Subcutaneous abdominal adipose tissue (tissue), 5 donors: ENCODE results near the gene ZFHX2.
A peak's percentile ranks its signal among the peaks of the same experiment; 100 is the strongest.

Experiments
- H3K27ac ChIP-seq: one replicate; pipeline ENCODE4 v1.7.0; 2013; ENCODE audit warnings: low read depth, mild to moderate bottlenecking, inconsistent platforms, low read length, moderate library complexity
- H3K27me3 ChIP-seq, 5 donors: one replicate each; pipeline ENCODE4 v1.7.0; 2013; ENCODE audit warnings: low read length in 5 of 5, inconsistent platforms in 1 of 5; ENCODE audit not compliant: control insufficient read depth in 5 of 5, insufficient read depth in 4 of 5
- H3K36me3 ChIP-seq, 5 donors: one replicate each; pipeline ENCODE4 v1.7.0; 2013; ENCODE audit warnings: low read length in 5 of 5; ENCODE audit not compliant: control insufficient read depth in 5 of 5, insufficient read depth in 5 of 5
- H3K4me1 ChIP-seq, 5 donors: one replicate each; pipeline ENCODE4 v1.7.0; 2013; ENCODE audit warnings: low read length in 5 of 5, mild to moderate bottlenecking in 3 of 5, moderate library complexity in 1 of 5; ENCODE audit not compliant: control insufficient read depth in 5 of 5, insufficient read depth in 5 of 5
- H3K4me3 ChIP-seq, 5 donors: one replicate each; pipeline ENCODE4 v1.7.0; 2013; ENCODE audit warnings: low read length in 5 of 5, low read depth in 1 of 5
- H3K9ac ChIP-seq, 5 donors: one replicate each; pipeline ENCODE4 v1.7.0; 2013; ENCODE audit warnings: low read length in 5 of 5, mild to moderate bottlenecking in 4 of 5, moderate library complexity in 3 of 5
- H3K9me3 ChIP-seq, 5 donors: one replicate each; pipeline ENCODE4 v1.7.0; 2013; ENCODE audit warnings: low read length in 5 of 5; ENCODE audit not compliant: control insufficient read depth in 5 of 5
- donor health status: healthy.
- donor health status: healthy.
- donor health status: healthy.
- donor health status: healthy.
- donor health status: healthy.

Gene ZFHX2

DNA sequence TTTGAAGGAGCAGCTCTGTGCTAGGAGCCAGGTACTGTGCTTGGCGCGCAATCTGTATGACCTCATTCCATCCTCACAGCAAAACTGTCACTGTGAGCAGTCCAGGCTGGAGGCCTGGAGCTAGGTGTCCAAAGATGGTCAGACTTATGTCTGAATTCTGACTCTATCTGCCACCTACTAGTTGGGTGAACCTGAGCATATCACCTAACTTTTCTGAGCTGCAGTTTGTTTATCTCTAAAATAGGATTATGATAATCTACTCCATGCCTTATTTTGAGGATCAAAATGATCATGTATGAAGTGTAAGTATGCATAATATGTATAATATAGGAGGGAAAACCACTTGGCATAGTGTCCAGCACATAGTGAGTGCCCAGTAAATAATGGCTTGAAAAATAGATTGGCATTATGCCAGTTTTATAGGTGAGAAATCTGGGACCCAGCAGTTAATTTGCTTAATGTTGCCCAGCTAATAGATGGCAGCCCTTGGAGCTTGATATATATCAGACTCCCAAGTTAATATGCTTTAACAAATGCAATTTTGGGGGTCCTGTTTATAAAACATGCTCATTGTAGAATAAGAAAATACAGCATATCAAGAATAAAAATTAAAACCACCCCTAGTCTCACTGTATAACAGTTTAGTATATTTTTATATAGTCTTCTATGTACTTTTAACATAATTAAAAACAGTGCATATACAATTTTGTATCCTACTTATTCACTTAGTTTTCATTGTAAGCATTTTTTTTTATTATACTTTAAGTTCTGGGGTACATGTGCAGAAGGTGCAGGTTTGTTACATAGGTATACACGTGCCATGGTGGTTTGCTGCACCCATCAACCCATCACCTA, 31.6 kb upstream of the ZFHX2 start:
- H3K4me1 ChIP-seq, result no peaks in the 10 kb centered on the region
- H3K4me3 ChIP-seq, result no peak overlapping the region
- H3K27me3 ChIP-seq, result peaks cover 4 to 20% (median 19%) of the 10 kb centered on the region in 5 donors
- H3K9me3 ChIP-seq, result no peaks in the 10 kb centered on the region
- H3K36me3 ChIP-seq, result no peaks in the 10 kb centered on the region
- no peak overlapping the region for H3K9ac ChIP-seq
- no peak overlapping the region for H3K27ac ChIP-seq

GRCh38 chr14:23580948-23581281, 29.4 kb upstream of the ZFHX2 start:
- Histone ChIP-seq H3K9me3 (no peaks in the 10 kb centered on the region), H3K4me3 (no peak overlapping the region), H3K27me3 (peaks cover 21 to 40% (median 32%) of the 10 kb centered on the region in 5 donors), H3K4me1 (peaks cover 0 to 14% (median 6%) of the 10 kb centered on the region in 5 donors), H3K27ac (no peak overlapping the region), H3K36me3 (no peaks in the 10 kb centered on the region), H3K9ac (no peak overlapping the region)

GRCh38 chr14:23580152-23580926, 28.8 kb upstream of the ZFHX2 start:
- H3K9me3 ChIP-seq, result no peaks in the 10 kb centered on the region
- no peak overlapping the region for H3K4me3 ChIP-seq
- peaks cover 0 to 14% (median 6%) of the 10 kb centered on the region in 5 donors for H3K4me1 ChIP-seq
- no peak overlapping the region for H3K9ac ChIP-seq
- H3K27me3 ChIP-seq, result peaks cover 26 to 46% (median 37%) of the 10 kb centered on the region in 5 donors
- no peaks in the 10 kb centered on the region for H3K36me3 ChIP-seq
- no peak overlapping the region for H3K27ac ChIP-seq

DNA sequence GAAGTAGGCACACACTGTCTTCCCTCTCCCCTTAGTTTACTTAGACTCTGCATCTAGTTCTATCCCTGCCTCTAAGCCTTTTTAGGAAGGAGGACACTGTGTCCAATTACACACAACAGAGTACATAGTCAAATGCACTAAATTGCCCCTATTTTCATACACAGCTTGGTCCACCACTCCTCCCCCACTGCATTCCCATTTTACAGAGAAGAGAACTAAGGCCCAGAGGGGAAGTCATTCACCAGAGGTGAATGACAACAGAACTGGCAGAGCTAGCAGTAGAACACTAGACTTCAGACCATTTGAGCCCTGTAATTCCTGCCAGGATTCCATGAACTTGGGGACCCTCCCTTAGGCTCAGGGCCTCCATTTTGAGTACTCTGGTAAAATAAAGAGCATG, 28.2 kb upstream of the ZFHX2 start:
- no peak overlapping the region for H3K9ac ChIP-seq
- H3K27ac ChIP-seq, result no peak overlapping the region
- peaks cover 28 to 52% (median 43%) of the 10 kb centered on the region in 5 donors for H3K27me3 ChIP-seq
- no peak overlapping the region for H3K4me3 ChIP-seq
- peaks cover 0 to 14% (median 6%) of the 10 kb centered on the region in 5 donors for H3K4me1 ChIP-seq
- no peaks in the 10 kb centered on the region for H3K36me3 ChIP-seq
- no peaks in the 10 kb centered on the region for H3K9me3 ChIP-seq

GRCh38 chr14:23579311-23579630, 27.7 kb upstream of the ZFHX2 start:
- no peak overlapping the region for H3K27ac ChIP-seq
- no peak overlapping the region for H3K9ac ChIP-seq
- no peaks in the 10 kb centered on the region for H3K9me3 ChIP-seq
- no peaks in the 10 kb centered on the region for H3K36me3 ChIP-seq
- peaks cover 28 to 52% (median 44%) of the 10 kb centered on the region in 5 donors for H3K27me3 ChIP-seq
- H3K4me3 ChIP-seq, result no peak overlapping the region
- peaks cover 0 to 14% (median 6%) of the 10 kb centered on the region in 5 donors for H3K4me1 ChIP-seq

GRCh38 chr14:23578560-23579310, 27.2 kb upstream of the ZFHX2 start, which contains the start of gene JPH4:
JPH4 (minus strand) TSS chr14:23578790; CDS start chr14:23577453, 1,337 bp downstream.
- no peaks in the 10 kb centered on the region for H3K36me3 ChIP-seq
- no peak within 1 kb of the TSS for H3K9ac ChIP-seq
- no peak within 1 kb of the TSS for H3K4me3 ChIP-seq
- no peak within 1 kb of the TSS for H3K27ac ChIP-seq
- H3K27me3 ChIP-seq, result peaks cover 28 to 52% (median 44%) of the 10 kb centered on the region in 5 donors
- no peaks in the 10 kb centered on the region for H3K9me3 ChIP-seq
- peaks cover 0 to 14% (median 6%) of the 10 kb centered on the region in 5 donors for H3K4me1 ChIP-seq

DNA sequence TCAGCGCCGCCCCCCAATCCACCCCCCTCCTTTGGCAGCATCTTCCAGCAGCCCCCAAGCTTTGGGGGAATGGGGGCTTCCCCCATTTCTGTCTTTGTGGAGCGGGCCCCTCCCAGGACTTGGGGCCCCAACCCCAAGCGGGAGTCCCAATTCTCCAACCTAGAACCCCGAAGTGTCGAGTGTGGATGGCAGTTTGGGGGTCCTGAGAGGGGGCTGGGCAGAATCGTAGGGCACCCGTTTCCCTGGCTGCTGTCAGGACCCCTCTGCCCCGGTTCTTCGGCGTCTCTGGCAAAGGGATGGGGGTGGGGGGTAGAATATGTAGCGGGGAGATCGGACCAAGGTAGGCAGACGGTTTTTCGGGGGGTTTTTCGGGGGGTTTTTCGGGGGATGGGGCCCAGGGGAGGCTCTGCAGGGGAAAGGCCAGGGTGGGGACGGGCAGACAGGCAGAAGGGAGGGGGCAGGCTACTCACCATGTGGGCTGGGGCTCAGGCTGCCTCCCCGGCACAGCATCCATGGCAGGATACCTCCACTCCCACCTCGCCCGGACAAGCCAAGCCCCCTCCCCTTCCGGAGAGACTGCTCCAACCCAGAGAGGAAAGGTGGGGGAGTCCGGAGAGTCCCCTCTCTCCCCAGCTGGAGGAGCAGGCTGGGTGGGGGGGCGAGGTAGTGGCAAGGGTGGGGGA, 26.3 kb upstream of the ZFHX2 start:
- H3K27ac ChIP-seq, result no peak overlapping the region
- H3K4me3 ChIP-seq, result no peak overlapping the region
- peaks cover 0 to 19% (median 6%) of the 10 kb centered on the region in 5 donors for H3K4me1 ChIP-seq
- no peaks in the 10 kb centered on the region for H3K36me3 ChIP-seq
- peaks cover 31 to 55% (median 43%) of the 10 kb centered on the region in 5 donors for H3K27me3 ChIP-seq
- no peak overlapping the region for H3K9ac ChIP-seq
- no peaks in the 10 kb centered on the region for H3K9me3 ChIP-seq

GRCh38 chr14:23577004-23577681, 25.6 kb upstream of the ZFHX2 start:
- no peaks in the 10 kb centered on the region for H3K9me3 ChIP-seq
- peaks cover 0 to 25% (median 6%) of the 10 kb centered on the region in 5 donors for H3K4me1 ChIP-seq
- H3K4me3 ChIP-seq, result peak overlapping the region in 3 of 5 donors; percentile 22 to 53 (median 52)
- no peak overlapping the region for H3K27ac ChIP-seq
- H3K36me3 ChIP-seq, result no peaks in the 10 kb centered on the region
- no peak overlapping the region for H3K9ac ChIP-seq
- H3K27me3 ChIP-seq, result peaks cover 31 to 59% (median 36%) of the 10 kb centered on the region in 5 donors

DNA sequence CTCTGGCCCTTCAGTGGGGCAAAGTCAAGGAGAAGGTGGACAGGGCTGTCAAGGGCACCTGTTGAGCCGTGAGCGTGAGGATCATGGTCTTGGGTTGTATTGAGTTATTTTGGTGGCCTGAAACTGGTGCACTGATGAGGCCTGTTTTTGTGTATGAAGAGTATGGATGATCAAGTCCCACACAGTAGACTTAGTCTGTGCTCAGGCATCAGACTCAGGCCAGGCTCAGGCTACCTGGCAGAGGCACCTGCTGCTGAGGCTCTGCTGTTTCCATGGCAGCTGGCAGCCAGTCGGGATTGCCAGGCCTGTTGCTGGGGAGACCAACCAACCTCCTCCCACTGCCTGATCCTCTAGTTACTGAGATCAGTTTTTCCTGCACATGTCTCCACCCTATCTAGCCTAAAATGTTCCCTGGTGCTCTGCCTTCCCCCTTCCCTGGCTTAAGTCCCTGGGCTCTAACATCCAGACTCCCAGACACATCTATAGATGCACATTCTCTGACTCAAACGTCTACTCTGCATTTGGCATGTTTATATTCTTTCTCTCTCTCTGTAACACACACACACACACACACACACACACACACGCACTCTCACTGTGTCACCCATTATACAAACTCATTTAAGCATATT, 21.9 kb upstream of the ZFHX2 start:
- Histone ChIP-seq H3K4me1 (peaks cover 0 to 40% (median 11%) of the 10 kb centered on the region in 5 donors), H3K36me3 (no peaks in the 10 kb centered on the region), H3K27me3 (peaks cover 25 to 57% (median 36%) of the 10 kb centered on the region in 5 donors), H3K27ac (no peak overlapping the region), H3K9ac (no peak overlapping the region), H3K4me3 (no peak overlapping the region), H3K9me3 (no peaks in the 10 kb centered on the region)
